NCI-H1092 (cell line): ENCODE results near the gene SLC38A10.
A peak's percentile ranks its signal among the peaks of the same experiment; 100 is the strongest.

Source experiments
- DNase-seq: peaks from one replicate; lab custom pipeline; 2025; lab: John Stamatoyannopoulos, UW

SLC38A10 gene

GRCh38 chr17:81295031-81295675, at the start of gene SLC38A10:
SLC38A10 (minus strand) TSS chr17:81295307; CDS start chr17:81294921, 386 bp downstream.
- DNase-seq = peak; percentile 80

GRCh38 chr17:81342269-81343070, 47.4 kb upstream of the SLC38A10 start:
- DNase-seq = no peak

- DNase-seq = no peak
Measured at GRCh38 chr17:81341516-81342268, 46.6 kb upstream of the SLC38A10 start.

- no peak for DNase-seq
Measured at GRCh38 chr17:81340607-81341515, 45.8 kb upstream of the SLC38A10 start.

GRCh38 chr17:81339534-81340296, 44.6 kb upstream of the SLC38A10 start:
- no peak for DNase-seq

- DNase-seq = no peak
Measured at GRCh38 chr17:81339191-81339533, 44.1 kb upstream of the SLC38A10 start.

- no peak for DNase-seq
Measured at GRCh38 chr17:81338274-81339190, 43.4 kb upstream of the SLC38A10 start.

- no peak for DNase-seq
Measured at GRCh38 chr17:81337476-81337879, 42.4 kb upstream of the SLC38A10 start.

- no peak for DNase-seq
Measured at GRCh38 chr17:81336930-81337325, 41.8 kb upstream of the SLC38A10 start.

- DNase-seq = no peak
Measured at GRCh38 chr17:81336296-81336929, 41.3 kb upstream of the SLC38A10 start.

- DNase-seq = no peak
Measured at GRCh38 chr17:81335773-81336157, 40.7 kb upstream of the SLC38A10 start.

- no peak for DNase-seq
Measured at GRCh38 chr17:81334987-81335772, 40.1 kb upstream of the SLC38A10 start.

GRCh38 chr17:81334391-81334901, 39.3 kb upstream of the SLC38A10 start:
- no peak for DNase-seq

GRCh38 chr17:81333616-81334368, 38.7 kb upstream of the SLC38A10 start:
- no peak for DNase-seq

- no peak for DNase-seq
Measured at GRCh38 chr17:81332914-81333528, 37.9 kb upstream of the SLC38A10 start.

- DNase-seq = no peak
Measured at GRCh38 chr17:81332118-81332834, 37.2 kb upstream of the SLC38A10 start.
